ENCODE data around the gene MOSMO. TPM values are rescaled to one million over a fixed set of nuclear protein-coding genes. Genes with fewer than 3 reads are reported as not detected.

Gene MOSMO
- total and polyA plus RNA-seq, 2 of the 13 experiments (the other 11 are each of a cell fraction or from before 2014, with no cell fraction given) = 26.7 to 32.6 TPM

GRCh38 chr16:22063888-22064467 is 56.1 kb downstream of the MOSMO start:
- no peak for FAIRE-seq
- peaks cover 6% of the 10 kb centered on the region; the same call in 1 of the 2 replicates for H3K9me3 ChIP-seq (ENCODE audit: low read length)
- 100% methylated on average over 1 of the region's 1 CpG for WGBS (ENCODE audit: low lambda C conversion rate)
- H3K36me3 ChIP-seq (replicated peaks in 1 of 2; ENCODE audit: control insufficient read depth in 1 of 2, insufficient read depth in 2 of 2, low read length in 2 of 2) = no peaks in the 10 kb centered on the region; a peak in 1 of 5 replicates
- TF ChIP-seq KLF9 (CRISPR knock-in tag; IDR thresholded peaks at IDR 0.05; ENCODE audit: low read depth) = no peak
- TF ChIP-seq MZF1 (CRISPR knock-in tag; IDR thresholded peaks at IDR 0.05; ENCODE audit: borderline replicate concordance) = no peak
- no peak for TF ChIP-seq CEBPG (CRISPR knock-in tag; IDR thresholded peaks at IDR 0.05)
- no peak for ATAC-seq
- H2AFZ ChIP-seq (ENCODE audit: low read length) = no peak overlapping the region
- H4K20me1 ChIP-seq (ENCODE audit: insufficient read depth, low read length) = no peaks in the 10 kb centered on the region
- no peaks in the 10 kb centered on the region for H3K27me3 ChIP-seq (ENCODE audit: control insufficient read depth in 1 of 2, insufficient read depth in 2 of 2, low read length in 2 of 2)
- no peaks in the 10 kb centered on the region for H3K79me2 ChIP-seq (ENCODE audit: insufficient read depth, low read length)
- H3K4me1 ChIP-seq (ENCODE audit: insufficient read depth, low read length) = no peaks in the 10 kb centered on the region
- in situ Hi-C loops (cut with HindIII; ENCODE audit: extremely low pct_ligation_motif_present, low pct_unique_long_range_greater_than_20kb) = no loop called here
- CTCF ChIA-PET (ENCODE audit: low intra/inter-chr PET ratio, low total read pairs) = no interaction called here
- H3K9ac ChIP-seq (ENCODE audit: insufficient read depth, low read depth, low read length) = no peak overlapping the region
- DNase-seq (ENCODE audit: low spot score) = no peak
- intact Hi-C loops (cut with micrococcal nuclease; ENCODE audit: unreplicated experiment) = no loop called here
- H3K4me3 ChIP-seq (replicated peaks in 1 of 3; ENCODE audit: insufficient read depth in 1 of 3, low read depth in 2 of 3, low read length in 3 of 3) = no peak overlapping the region
- no peak overlapping the region for H3K27ac ChIP-seq (ENCODE audit: extremely low read length, insufficient read depth, low read length)
- POLR2A ChIA-PET = no interaction called here
- no TSS peak for BruUV-seq (replicated peaks)
- no peak overlapping the region for H3K4me2 ChIP-seq (ENCODE audit: low read depth, low read length)

DNA sequence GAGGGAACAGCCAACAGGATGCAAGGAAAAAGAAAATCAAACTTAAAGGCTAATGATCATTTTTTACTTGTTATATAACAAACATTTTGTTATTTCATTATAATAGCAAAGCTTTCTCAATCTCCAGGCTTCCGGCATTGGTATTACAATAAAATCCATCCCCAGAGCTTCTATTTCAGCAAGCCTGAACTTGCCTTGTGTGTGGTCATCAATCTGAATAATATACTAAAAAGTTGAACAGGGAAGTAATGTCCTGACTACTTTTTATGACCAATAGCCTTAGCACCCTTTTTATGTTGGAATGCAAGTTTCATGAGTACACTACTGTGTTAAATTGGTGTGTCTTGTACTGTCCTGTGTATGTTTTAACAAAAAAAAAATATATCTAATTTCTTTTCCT is 57.3 kb downstream of the MOSMO start:
- no peak overlapping the region for H3K4me2 ChIP-seq (ENCODE audit: low read depth, low read length)

More for the DNA sequence above, 57.3 kb downstream of the MOSMO start:
- H3K36me3 ChIP-seq (replicated peaks in 1 of 2; ENCODE audit: control insufficient read depth in 1 of 2, insufficient read depth in 2 of 2, low read length in 2 of 2) = no peaks in the 10 kb centered on the region; a peak in 1 of 5 replicates
- H3K79me2 ChIP-seq (ENCODE audit: insufficient read depth, low read length) = no peaks in the 10 kb centered on the region
- H3K4me1 ChIP-seq (ENCODE audit: insufficient read depth, low read length) = no peaks in the 10 kb centered on the region
- no peak overlapping the region for H2AFZ ChIP-seq (ENCODE audit: low read length)
- no peak overlapping the region for H3K4me3 ChIP-seq (replicated peaks in 1 of 3; ENCODE audit: insufficient read depth in 1 of 3, low read depth in 2 of 3, low read length in 3 of 3)
- no peaks in the 10 kb centered on the region for H3K27me3 ChIP-seq (ENCODE audit: control insufficient read depth in 1 of 2, insufficient read depth in 2 of 2, low read length in 2 of 2)
- 100% methylated on average over 1 of the region's 1 CpG for WGBS (ENCODE audit: low lambda C conversion rate)
- H3K27ac ChIP-seq (ENCODE audit: extremely low read length, insufficient read depth, low read length) = no peak overlapping the region
- no peaks in the 10 kb centered on the region for H4K20me1 ChIP-seq (ENCODE audit: insufficient read depth, low read length)
- intact Hi-C loops (cut with micrococcal nuclease; ENCODE audit: unreplicated experiment) = no loop called here
- H3K9ac ChIP-seq (ENCODE audit: insufficient read depth, low read depth, low read length) = no peak overlapping the region
- H3K9me3 ChIP-seq (ENCODE audit: low read length) = peaks cover 6% of the 10 kb centered on the region; the same call in 1 of the 2 replicates
- no peak for FAIRE-seq
- ChIA-PET CTCF (ENCODE audit: low intra/inter-chr PET ratio, low total read pairs) (no interaction called here), POLR2A (no interaction called here)
- ATAC-seq = no peak
- in situ Hi-C loops (cut with HindIII; ENCODE audit: extremely low pct_ligation_motif_present, low pct_unique_long_range_greater_than_20kb) = no loop called here
- TF ChIP-seq HES4 (CRISPR knock-in tag; IDR thresholded peaks at IDR 0.05; ENCODE audit: borderline replicate concordance) (no peak), RARA (CRISPR knock-in tag; IDR thresholded peaks at IDR 0.05) (no peak), ZMYM3 (CRISPR knock-in tag; IDR thresholded peaks at IDR 0.05) (no peak), ETV5 (CRISPR knock-in tag; IDR thresholded peaks at IDR 0.05; ENCODE audit: borderline replicate concordance) (no peak), NR2F1 (CRISPR knock-in tag; IDR thresholded peaks at IDR 0.05) (no peak), ZNF513 (CRISPR knock-in tag; conservative IDR thresholded peaks at IDR 0.05) (no peak), ZNF709 (CRISPR knock-in tag; IDR thresholded peaks at IDR 0.05) (no peak), ZNF720 (CRISPR knock-in tag; IDR thresholded peaks at IDR 0.05) (no peak), ASH2L (IDR thresholded peaks at IDR 0.05; ENCODE audit: insufficient read length, low read depth, low read length) (no peak)
- no TSS peak for BruUV-seq (replicated peaks)
- DNase-seq (ENCODE audit: low spot score) = no peak

Measured in HepG2 (cell line).